ENCODE data around the gene MRPL48. TPM values are rescaled to one million over a fixed set of nuclear protein-coding genes. Genes with fewer than 3 reads are reported as not detected.

MRPL48 gene
- total and polyA plus RNA-seq, 2 of the 8 experiments (the other 6 are each of a cell fraction or from before 2014, with no cell fraction given): 34.9 to 59.9 TPM

- Histone ChIP-seq H3K14ac (ENCODE audit: insufficient read length) (no peak overlapping the region), H3K18ac (ENCODE audit: extremely low read depth, low read length) (no peak overlapping the region), H2BK15ac (ENCODE audit: low read length) (no peak overlapping the region), H3K36me3 (ENCODE audit: control insufficient read depth in 2 of 4, insufficient read depth in 4 of 4, low read length in 3 of 4) (no peaks in the 10 kb centered on the region), H2BK120ac (replicated peaks; ENCODE audit: low read depth, low read length) (no peak overlapping the region), H2BK20ac (ENCODE audit: low read length) (no peak overlapping the region), H3K4me3 (ENCODE audit: extremely low read depth in 1 of 4, insufficient read depth in 2 of 4, low read depth in 3 of 4, low read length in 4 of 4) (no peak overlapping the region), H3K23me2 (ENCODE audit: low read depth, low read length) (no peaks in the 10 kb centered on the region), H4K91ac (replicated peaks; ENCODE audit: insufficient read length, low read length) (no peak overlapping the region), H3K4me2 (ENCODE audit: insufficient read depth in 1 of 2, low read depth in 2 of 2, low read length in 2 of 2) (no peak overlapping the region), H3K23ac (ENCODE audit: insufficient read length) (no peak overlapping the region), H4K5ac (ENCODE audit: insufficient read length, low read depth, low read length) (no peak overlapping the region), H4K20me1 (replicated peaks in 1 of 2; ENCODE audit: control insufficient read depth in 1 of 2, insufficient read depth in 2 of 2, low read length in 2 of 2) (no peaks in the 10 kb centered on the region), H3K27me3 (replicated peaks in 1 of 4; ENCODE audit: control insufficient read depth in 3 of 4, extremely low read depth in 1 of 4, insufficient read depth in 3 of 4, low read length in 3 of 4) (no peaks in the 10 kb centered on the region), H3K56ac (replicated peaks; ENCODE audit: insufficient read length, low read depth, low read length) (no peak overlapping the region), H3K79me2 (ENCODE audit: control insufficient read depth in 1 of 2, insufficient read depth in 2 of 2, low read length in 2 of 2) (no peaks in the 10 kb centered on the region), H2BK12ac (ENCODE audit: low read depth, low read length) (no peak overlapping the region), H3K4me1 (replicated peaks in 1 of 4; ENCODE audit: control insufficient read depth in 3 of 4, insufficient read depth in 4 of 4, low read length in 3 of 4) (peaks cover 0 to 5% (median 4%) of the 10 kb centered on the region in 4 experiments; a peak in 3 of 7 replicates), H3K27ac (ENCODE audit: low read depth, low read length) (no peak overlapping the region), H3K79me1 (ENCODE audit: low read depth, low read length) (no peaks in the 10 kb centered on the region), H3K4ac (replicated peaks; ENCODE audit: insufficient read length, low read depth, low read length) (no peak overlapping the region), H2BK5ac (ENCODE audit: low read depth, low read length) (no peak overlapping the region), H2AK5ac (ENCODE audit: low read depth, low read length) (no peak overlapping the region), H3K9ac (replicated peaks in 1 of 4; ENCODE audit: extremely low read depth in 1 of 4, low read depth in 3 of 4, low read length in 3 of 4) (no peak overlapping the region), H2AFZ (ENCODE audit: low read length) (no peak overlapping the region), H3K9me3 (ENCODE audit: insufficient read depth in 2 of 2, low read depth in 1 of 2, low read length in 1 of 2) (no peaks in the 10 kb centered on the region), H4K8ac (ENCODE audit: extremely low read depth, insufficient read depth, low read length) (no peak overlapping the region)
- TF ChIP-seq EZH2 (IDR thresholded peaks at IDR 0.05; ENCODE audit: low read depth, low read length, severe bottlenecking) (no peak), JUND (IDR thresholded peaks at IDR 0.05; ENCODE audit: low read length) (no peak), CEBPB (IDR thresholded peaks at IDR 0.05; ENCODE audit: low read depth, low read length) (no peak), SIRT6 (IDR thresholded peaks at IDR 0.05; ENCODE audit: low read length) (no peak), RFX5 (IDR thresholded peaks at IDR 0.05; ENCODE audit: borderline replicate concordance, low read depth, low read length) (no peak), NRF1 (IDR thresholded peaks at IDR 0.05; ENCODE audit: low read depth, low read length) (no peak), GTF2F1 (IDR thresholded peaks at IDR 0.05; ENCODE audit: borderline replicate concordance, low read depth, low read length) (no peak), POU5F1 (IDR thresholded peaks at IDR 0.05; ENCODE audit: low read depth, low read length) (no peak), YY1 (IDR thresholded peaks at IDR 0.05; ENCODE audit: low read depth, low read length) (no peak)
- DNase-seq (ENCODE audit: low read depth in 1 of 2, low spot score in 2 of 2) (no peak), FAIRE-seq (no peak)
- WGBS, 2 experiments (ENCODE audit: extremely low coverage in 1 of 2, insufficient coverage in 1 of 2, insufficient read length in 1 of 2, insufficient replicate concordance in 2 of 2, low coverage in 1 of 2, low lambda C conversion rate in 2 of 2, missing lambda C conversion rate in 1 of 2): 99% methylated on average over 3 of the region's 3 CpGs; no CpG with 5 or more reads in 1 of the 2 experiments
- ChIA-PET POLR2A (ENCODE audit: partially characterized antibody) (interaction anchor here (7.2 kb wide), 1 partner anchor 14 kb away, joined by 49 read pairs; no protein-coding TSS in a partner anchor), CTCF (ENCODE audit: partially characterized antibody) (interaction anchor here (0.6 to 1.1 kb wide), 2 partner anchors 12 to 1668 kb away, joined by 3 read pairs; no protein-coding TSS in a partner anchor)
These were observed 63.5 kb downstream of the MRPL48 start for GRCh38 chr11:73851046-73851764.
